Esophagus muscularis mucosa (tissue), 4 donors: ENCODE data around the gene PRDM9.

Experiments
- CTCF ChIP-seq, 3 experiments: fragments of 200-600 bp in 2 of 3; fragments of 450-650 bp in 1 of 3; sonication (generic) in 2 of 3; IDR thresholded peaks; one replicate each; pipeline ENCODE4 v1.5.1; 2017 to 2019; ENCODE audit warnings: antibody characterized with exemption in 3 of 3, mild to moderate bottlenecking in 2 of 3, moderate library complexity in 1 of 3
- EP300 ChIP-seq: sonication (generic); formaldehyde crosslinking; IDR thresholded peaks from one replicate; pipeline ENCODE4 v1.6.1; 2017; ENCODE audit warnings: antibody characterized with exemption
- POLR2A ChIP-seq: fragments of 450-650 bp; IDR thresholded peaks from one replicate; pipeline ENCODE4 v1.6.1; 2017; ENCODE audit warnings: antibody characterized with exemption, moderate library complexity, mild to moderate bottlenecking, low read depth
- POLR2AphosphoS5 ChIP-seq, 2 donors: sonication (generic); formaldehyde crosslinking; IDR thresholded peaks; one replicate each; pipeline ENCODE4 v1.6.1; 2017; ENCODE audit warnings: antibody characterized with exemption in 2 of 2

- TF ChIP-seq CTCF (IDR thresholded peaks at IDR 0.05) (no peak), POLR2AphosphoS5 (IDR thresholded peaks at IDR 0.05) (no peak), POLR2A (no peak), EP300 (no peak)
Measured at GRCh38 chr5:23523031-23523430, 15.6 kb downstream of the PRDM9 start.
